HG02588 (cell line): ENCODE results near the gene FCAMR.

Experiments used
- ATAC-seq: cut with Tn5 transposase; IDR thresholded peaks from one replicate; pipeline ENCODE4 v1.9.1; 2021; ENCODE audit warnings: mild to moderate bottlenecking, moderate library complexity; ENCODE audit not compliant: unreplicated experiment

FCAMR gene

GRCh38 chr1:207000651-207001291 lies 30.5 kb upstream of the FCAMR start:
- ATAC-seq, result no peak

- no peak for ATAC-seq
Measured at GRCh38 chr1:206998816-206999215, 28.6 kb upstream of the FCAMR start.

- ATAC-seq, result no peak
Measured at GRCh38 chr1:206992790-206993189, 22.5 kb upstream of the FCAMR start.

GRCh38 chr1:206987873-206988272 lies 17.6 kb upstream of the FCAMR start:
- ATAC-seq, result no peak

GRCh38 chr1:206986885-206987284 lies 16.6 kb upstream of the FCAMR start:
- no peak for ATAC-seq

- no peak for ATAC-seq
Measured at GRCh38 chr1:206986402-206986801, 16.1 kb upstream of the FCAMR start.

GRCh38 chr1:206985162-206985749 lies 15.0 kb upstream of the FCAMR start:
- ATAC-seq, result no peak

GRCh38 chr1:206982216-206982615 lies 12.0 kb upstream of the FCAMR start:
- ATAC-seq, result no peak

- no peak for ATAC-seq
Measured at GRCh38 chr1:206979379-206980043, 9.3 kb upstream of the FCAMR start.

- ATAC-seq, result no peak
Measured at GRCh38 chr1:206978259-206978658, 8.0 kb upstream of the FCAMR start.

GRCh38 chr1:206975306-206975705 lies 5.0 kb upstream of the FCAMR start:
- no peak for ATAC-seq

GRCh38 chr1:206974140-206974539 lies 3.9 kb upstream of the FCAMR start:
- ATAC-seq, result no peak

- no peak for ATAC-seq
Measured at GRCh38 chr1:206972728-206973127, 2.5 kb upstream of the FCAMR start.

GRCh38 chr1:206971029-206971655 lies 882 bp upstream of the FCAMR start:
- peak; percentile 61 for ATAC-seq

GRCh38 chr1:206969090-206969489 lies 1.2 kb downstream of the FCAMR start:
- no peak for ATAC-seq

GRCh38 chr1:206967096-206967849 lies 3.0 kb downstream of the FCAMR start:
- peak; percentile 62 for ATAC-seq

GRCh38 chr1:206965781-206966180 lies 4.5 kb downstream of the FCAMR start:
- ATAC-seq, result no peak

GRCh38 chr1:206963740-206964139 lies 6.5 kb downstream of the FCAMR start:
- no peak for ATAC-seq

GRCh38 chr1:206963119-206963712 lies 7.0 kb downstream of the FCAMR start:
- no peak for ATAC-seq

- ATAC-seq, result no peak
Measured at GRCh38 chr1:206962272-206962671, 8.0 kb downstream of the FCAMR start.

- ATAC-seq, result no peak
Measured at GRCh38 chr1:206961668-206962067, 8.6 kb downstream of the FCAMR start.
